Sciatic nerve (tissue), 2 donors: ENCODE measurements around the gene EXD1. TPM values are rescaled to one million over a fixed set of nuclear protein-coding genes. Genes with fewer than 3 reads are reported as not detected.
A peak's percentile ranks its signal among the peaks of the same experiment; 100 is the strongest.
"Not testable (repeated sequence)": the region's sequence is repeated elsewhere in the genome, so short reads cannot be mapped to it uniquely, and the experiment has no call there.

Experiments used
- ATAC-seq: fragments of 200-7000 bp; cut with Tn5 transposase; one replicate; pipeline ENCODE4 v1.9.1; 2020; ENCODE audit warnings: mild to moderate bottlenecking, moderate library complexity
- DNase-seq: peaks from one replicate; pipeline ENCODE4 v3.0.0-alpha.2; 2020; ENCODE audit warnings: low spot score
- intact Hi-C: fragments of 100-400 bp; cut with DNase I; formaldehyde crosslinking; loops from one replicate; pipeline ENCODE4 v1.14.2; 2022
- total RNA-seq: library from RNA; stranded (reverse); fragmentation: NEBNext Ultra II Directional; extraction: Animal tissue kit (Norgen Biotek cat#: 25700); gene quantifications from one replicate; pipeline ENCODE4 v1.2.1, GENCODE V29; 2021
- donor health status: DM: no; HTN: no; CAD: no.
- donor health status: DM: no; HTN: no; CAD: no.

Gene EXD1
- total RNA-seq, 1 donor from 2014 or later: not detected

DNA sequence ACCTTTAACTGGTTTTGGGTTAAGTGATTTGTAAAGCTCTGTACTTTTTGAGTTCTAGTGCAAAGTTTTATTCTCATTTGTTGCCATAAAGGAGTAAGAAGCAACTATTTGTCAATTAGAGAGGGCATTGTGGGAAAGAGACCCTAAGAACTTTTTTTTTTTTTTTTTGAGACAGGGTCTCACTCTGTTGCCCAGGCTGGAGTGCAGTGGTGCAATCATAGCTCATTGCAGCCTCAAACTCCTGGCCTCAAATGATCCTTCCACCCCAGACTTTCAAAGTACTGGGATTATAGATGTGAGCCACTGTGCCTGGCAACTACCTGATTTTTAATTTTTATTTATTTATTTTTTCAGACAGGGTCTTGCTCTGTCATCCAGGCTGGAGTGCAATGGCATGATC is 5.4 kb upstream of the EXD1 start:
- intact Hi-C loops: no loop called here
- ATAC-seq: no peak
- DNase-seq: no peak

DNA sequence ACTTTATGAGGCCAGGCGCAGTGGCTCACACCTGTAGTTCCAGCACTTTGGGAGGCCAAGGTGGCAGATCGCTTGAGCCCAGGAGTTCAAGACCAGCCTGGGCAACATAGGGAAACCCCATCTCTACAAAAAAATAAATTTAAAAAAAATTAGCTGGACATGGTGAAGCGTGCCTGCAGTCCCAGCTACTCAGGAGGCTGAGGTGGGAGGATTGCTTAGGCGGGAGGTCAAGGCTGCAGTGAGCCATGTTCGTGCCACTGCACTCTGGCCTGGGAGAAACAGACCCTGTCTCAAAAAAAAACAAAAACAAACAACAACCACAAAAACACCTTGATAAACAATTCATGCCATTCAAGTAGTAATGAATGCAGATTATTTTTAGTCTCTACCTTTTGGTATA is 4.7 kb upstream of the EXD1 start:
- ATAC-seq, intact Hi-C loops, DNase-seq: not testable (repeated sequence)

DNA sequence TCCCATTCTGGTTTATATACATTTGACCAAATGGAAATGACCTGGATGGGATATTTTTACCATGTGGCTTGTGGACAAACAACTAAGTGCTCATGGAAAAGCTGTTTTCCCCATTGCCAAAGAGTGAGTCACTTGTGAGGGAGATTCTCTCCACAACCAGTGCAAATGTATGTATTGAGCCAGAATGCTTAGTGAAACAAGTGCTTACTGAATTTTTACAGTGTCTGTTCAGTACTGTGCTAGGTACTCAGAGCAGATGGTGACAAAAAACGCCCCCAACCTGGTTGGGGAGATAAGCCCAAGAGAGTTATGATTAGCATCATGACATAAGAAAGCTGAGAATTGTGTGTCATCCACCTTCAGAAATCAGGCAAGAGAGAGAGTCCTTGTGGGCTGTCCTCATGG is 2.8 kb upstream of the EXD1 start:
- no peak for ATAC-seq
- intact Hi-C loops: no loop called here
- DNase-seq: no peak

DNA sequence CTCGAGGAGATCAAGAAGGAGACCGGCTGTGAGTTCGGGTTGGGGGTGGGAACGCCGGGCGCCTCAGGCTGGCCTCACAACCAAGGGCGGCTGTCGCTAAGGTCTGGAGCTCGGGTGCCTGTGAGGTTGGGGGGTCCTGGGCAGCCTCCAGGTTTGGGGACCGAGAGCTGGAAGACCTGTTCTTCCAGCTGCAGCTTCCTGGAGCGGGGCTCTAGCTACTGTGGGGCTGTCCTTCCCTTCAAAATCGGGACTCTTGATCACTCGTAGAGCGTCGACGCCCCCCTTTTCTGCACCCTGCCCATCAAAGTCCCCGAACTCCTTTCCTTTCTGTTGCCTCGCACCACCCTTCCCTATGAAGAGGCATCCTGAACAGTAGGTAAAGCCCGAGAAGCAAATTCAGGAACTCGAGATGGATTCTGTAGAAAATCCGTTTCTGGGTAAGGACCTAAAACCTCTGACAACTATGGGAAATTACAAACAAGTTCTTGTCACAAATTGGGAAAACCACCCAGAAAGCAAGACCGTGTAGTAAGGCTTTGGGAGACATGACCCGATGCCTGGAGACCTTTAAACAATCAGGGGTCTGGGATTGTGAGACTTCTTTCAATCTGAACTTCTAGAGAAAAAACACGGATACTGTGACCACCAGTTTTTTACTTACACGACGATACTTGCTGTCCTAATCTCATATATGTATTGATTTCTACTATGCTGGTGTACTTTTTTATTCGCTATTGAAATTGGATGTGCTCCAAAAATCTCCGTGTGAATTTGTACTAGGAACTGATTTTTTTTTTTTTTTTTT is 1.1 kb upstream of the EXD1 start:
- intact Hi-C loops: no loop called here
- peak; percentile 74 for ATAC-seq
- DNase-seq: no peak

- DNase-seq (no peak), ATAC-seq (no peak)
- intact Hi-C loops: no loop called here
Observed at GRCh38 chr15:41230345-41230649, 260 bp downstream of the EXD1 start.

- no peak for ATAC-seq
- DNase-seq: no peak
- intact Hi-C loops: no loop called here
Observed at GRCh38 chr15:41219381-41219780, 11.2 kb downstream of the EXD1 start.

DNA sequence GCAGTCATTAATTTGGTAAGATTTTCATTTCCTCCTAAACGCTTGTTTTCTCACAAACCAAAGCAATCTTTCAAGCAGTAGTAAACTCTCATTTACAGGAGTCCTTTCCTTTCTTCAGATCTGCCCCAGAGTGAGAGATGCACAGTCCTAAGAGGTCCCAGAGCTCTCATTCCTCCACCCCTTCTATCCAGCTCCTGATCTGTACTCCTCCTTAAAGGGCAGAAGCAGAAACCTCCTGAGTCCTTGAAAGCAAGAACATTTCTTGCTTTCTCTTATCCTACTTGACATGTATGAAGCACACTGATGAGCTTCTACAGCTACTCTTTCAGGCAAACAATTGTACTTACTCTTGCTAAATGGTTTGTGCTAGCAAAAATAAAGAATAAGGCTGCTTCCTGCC is 11.7 kb downstream of the EXD1 start:
- no peak for DNase-seq
- ATAC-seq: no peak
- intact Hi-C loops: no loop called here

GRCh38 chr15:41215708-41216107 is 14.8 kb downstream of the EXD1 start:
- no peak for ATAC-seq
- intact Hi-C loops: no loop called here

GRCh38 chr15:41207687-41208448 is 22.7 kb downstream of the EXD1 start:
- intact Hi-C loops: no loop called here
- ATAC-seq: no peak
- no peak for DNase-seq

More at GRCh38 chr15:41215708-41216107, 14.8 kb downstream of the EXD1 start:
- DNase-seq: no peak

GRCh38 chr15:41205315-41205714 is 25.2 kb downstream of the EXD1 start:
- no peak for ATAC-seq
- DNase-seq: no peak
- intact Hi-C loops: no loop called here

DNA sequence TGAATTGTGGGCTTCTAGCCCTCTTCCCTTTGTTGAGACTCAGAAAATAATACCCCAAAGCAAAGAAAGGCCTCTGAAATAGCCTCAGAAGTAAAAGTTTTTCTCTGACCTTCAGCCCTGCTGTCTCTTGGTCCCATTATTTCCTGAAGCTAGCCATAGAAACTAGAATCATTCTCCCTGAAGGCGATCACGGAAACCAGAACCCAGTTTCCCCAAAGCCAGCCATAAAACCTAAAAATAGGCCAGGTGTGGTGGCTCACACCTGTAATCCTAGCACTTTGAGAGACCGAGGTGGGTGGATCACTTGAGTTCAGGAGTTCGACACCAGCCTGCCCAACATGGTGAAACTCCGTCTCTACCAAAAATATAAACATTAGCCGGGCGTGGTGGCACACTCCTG is 27.2 kb downstream of the EXD1 start:
- DNase-seq (no peak), ATAC-seq (no peak)
- intact Hi-C loops: no loop called here

DNA sequence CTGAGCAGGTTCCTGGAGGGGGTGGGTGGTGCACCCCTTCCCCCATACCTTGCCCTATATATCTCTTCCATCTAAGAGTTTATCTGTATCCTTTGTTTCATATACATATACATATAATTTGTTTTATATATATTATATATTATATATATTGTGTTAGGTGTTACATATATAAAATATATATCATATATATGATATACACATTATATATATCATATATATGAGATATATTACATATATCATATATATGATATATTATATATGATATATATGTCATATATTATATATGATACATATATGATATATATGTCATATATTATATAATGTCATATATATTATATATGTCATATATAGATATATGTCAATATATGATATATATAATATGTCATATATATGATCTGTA is 31.1 kb downstream of the EXD1 start:
- ATAC-seq (no peak), DNase-seq (no peak)
- intact Hi-C loops: no loop called here

GRCh38 chr15:41194444-41194843 is 36.1 kb downstream of the EXD1 start:
- no peak for DNase-seq
- intact Hi-C loops: no loop called here
- no peak for ATAC-seq

DNA sequence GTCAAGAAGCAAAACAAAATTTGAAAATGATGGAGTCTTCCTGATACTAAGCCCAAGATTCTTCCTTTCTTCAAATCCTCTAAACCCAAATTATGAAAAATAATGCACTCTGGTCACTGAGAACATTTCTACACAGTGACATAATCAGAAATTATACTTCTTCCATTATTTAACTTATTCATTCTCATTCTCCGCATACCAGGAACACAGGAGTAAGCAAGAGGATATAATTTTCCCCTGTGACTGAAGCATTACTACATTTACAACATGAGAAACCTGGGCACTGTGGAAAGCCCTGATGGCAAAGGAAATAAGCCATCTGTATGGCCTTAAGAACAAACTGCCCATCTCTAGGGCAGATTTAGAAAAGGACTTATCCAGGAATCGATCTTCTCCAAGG is 47.0 kb downstream of the EXD1 start:
- DNase-seq: no peak
- intact Hi-C loops: loop anchor here (10.0 kb wide), 1 partner anchor 279 kb away; no protein-coding TSS in a partner anchor
- ATAC-seq: no peak

GRCh38 chr15:41182266-41182665 is 48.3 kb downstream of the EXD1 start:
- intact Hi-C loops: loop anchor here (10.0 kb wide), 1 partner anchor 277 kb away; no protein-coding TSS in a partner anchor
- DNase-seq (no peak), ATAC-seq (no peak)

- ATAC-seq (no peak), DNase-seq (no peak)
- intact Hi-C loops: loop anchor here (10.0 kb wide), 1 partner anchor 275 kb away; no protein-coding TSS in a partner anchor
Observed at GRCh38 chr15:41180206-41180789, 50.3 kb downstream of the EXD1 start.

DNA sequence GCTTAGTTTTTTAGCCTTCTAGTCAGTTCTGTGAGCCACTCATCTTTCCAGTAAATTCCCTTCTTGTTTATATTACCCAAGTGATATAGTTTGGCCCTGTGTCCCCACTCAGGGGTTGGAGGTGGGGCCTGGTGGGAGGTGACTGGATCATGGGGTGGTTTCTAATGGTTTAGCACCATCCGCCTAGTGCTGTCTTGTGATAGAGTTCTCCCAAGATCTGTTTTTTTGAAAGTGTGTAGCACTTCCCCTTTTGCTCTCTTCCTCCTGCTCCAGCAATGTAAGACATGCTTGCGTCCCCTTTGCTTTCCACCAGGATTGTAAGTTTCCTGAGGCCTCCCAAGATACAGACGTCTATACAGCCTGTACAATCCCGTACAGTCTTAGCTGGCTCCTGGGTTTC is 60.8 kb downstream of the EXD1 start:
- ATAC-seq (no peak), DNase-seq (no peak)
- intact Hi-C loops: no loop called here

DNA sequence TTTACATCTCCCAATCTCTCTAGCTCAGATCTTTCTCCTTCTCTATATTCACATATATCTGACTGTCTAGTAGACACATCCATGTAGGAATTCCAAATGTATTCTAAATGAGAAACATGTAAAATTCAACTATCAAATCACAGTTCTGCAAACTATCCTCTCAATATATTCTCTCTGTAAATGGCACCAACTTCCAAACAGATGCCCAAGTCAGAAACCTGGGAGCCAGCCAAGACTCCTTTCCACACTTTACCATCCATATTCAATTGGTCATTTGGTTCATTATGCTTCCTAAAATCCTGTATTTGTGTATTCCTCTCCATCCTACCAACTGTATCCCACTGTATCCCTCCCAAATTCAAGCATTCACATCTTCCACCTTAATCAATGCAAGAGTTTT is 61.5 kb downstream of the EXD1 start:
- no peak for ATAC-seq
- intact Hi-C loops: no loop called here
- no peak for DNase-seq

- intact Hi-C loops: no loop called here
- no peak for DNase-seq
- ATAC-seq: no peak
Observed at GRCh38 chr15:41161736-41162135, 68.8 kb downstream of the EXD1 start.

- no peak for DNase-seq
- intact Hi-C loops: no loop called here
- ATAC-seq: no peak
Observed at GRCh38 chr15:41161336-41161735, 69.2 kb downstream of the EXD1 start.
